HG03342 (cell line): ENCODE measurements around the gene ENTHD1.

Experiments used
- ATAC-seq: cut with Tn5 transposase; IDR thresholded peaks from one replicate; pipeline ENCODE4 v1.9.1; 2021; ENCODE audit warnings: mild to moderate bottlenecking, moderate library complexity; ENCODE audit not compliant: unreplicated experiment

Gene ENTHD1

GRCh38 chr22:39800790-39801520 lies 92.6 kb downstream of the ENTHD1 start:
- no peak for ATAC-seq

GRCh38 chr22:39797528-39798147 lies 95.9 kb downstream of the ENTHD1 start:
- ATAC-seq: no peak

GRCh38 chr22:39789788-39790187 lies 103.8 kb downstream of the ENTHD1 start:
- ATAC-seq: no peak

DNA sequence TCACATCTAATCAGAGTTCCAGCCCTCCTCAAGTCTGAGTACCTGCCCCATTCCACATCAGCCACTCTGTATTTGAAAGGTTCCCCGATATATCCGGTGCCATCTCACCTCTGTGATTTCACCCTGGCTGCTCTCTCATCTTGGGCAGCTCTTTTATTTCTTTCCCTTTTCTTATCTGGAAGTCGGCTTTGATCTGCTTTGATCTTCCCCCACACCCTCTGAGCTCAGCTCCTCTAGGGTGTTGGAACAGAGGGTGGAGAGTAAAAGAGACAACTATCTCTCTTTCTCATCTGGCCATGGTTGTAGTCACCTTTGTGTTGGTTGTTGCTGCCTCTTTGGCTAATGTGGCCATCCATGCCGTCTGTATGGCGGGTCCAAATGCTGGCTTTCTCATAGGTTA lies 108.3 kb downstream of the ENTHD1 start:
- ATAC-seq: no peak

DNA sequence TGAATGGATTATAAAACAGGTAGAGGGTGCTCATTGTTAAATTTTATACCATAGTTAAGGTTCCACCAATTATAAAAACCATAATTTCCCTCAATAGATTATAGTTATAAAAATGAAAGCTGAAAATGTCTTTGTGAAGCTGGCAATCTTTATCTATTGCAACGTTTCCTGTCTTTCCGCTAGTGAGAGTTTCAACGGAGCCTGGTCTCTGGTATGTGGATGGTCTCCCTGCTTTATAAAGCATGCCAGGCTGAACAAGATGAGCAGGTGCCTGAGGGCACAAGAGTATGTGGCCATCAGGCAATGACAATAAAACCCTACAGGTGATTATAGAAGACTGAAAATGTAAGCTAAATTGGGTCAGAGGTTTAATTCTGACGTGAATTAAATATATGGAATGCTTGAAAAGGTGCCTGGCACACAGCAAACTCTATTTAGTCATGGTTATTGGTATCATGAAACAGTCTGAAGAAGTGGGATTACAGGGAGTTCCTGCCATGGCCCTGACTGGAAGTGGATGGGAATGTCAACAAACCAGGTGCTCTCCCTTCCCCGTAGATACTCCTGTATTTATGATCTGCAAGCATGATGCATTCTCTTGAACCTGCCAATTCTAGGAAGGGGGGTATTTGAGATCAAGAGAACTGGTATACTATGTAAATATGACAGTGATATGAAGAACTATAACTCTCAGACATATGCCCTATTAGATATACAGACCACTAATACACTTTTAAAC lies 115.7 kb downstream of the ENTHD1 start:
- ATAC-seq: no peak

DNA sequence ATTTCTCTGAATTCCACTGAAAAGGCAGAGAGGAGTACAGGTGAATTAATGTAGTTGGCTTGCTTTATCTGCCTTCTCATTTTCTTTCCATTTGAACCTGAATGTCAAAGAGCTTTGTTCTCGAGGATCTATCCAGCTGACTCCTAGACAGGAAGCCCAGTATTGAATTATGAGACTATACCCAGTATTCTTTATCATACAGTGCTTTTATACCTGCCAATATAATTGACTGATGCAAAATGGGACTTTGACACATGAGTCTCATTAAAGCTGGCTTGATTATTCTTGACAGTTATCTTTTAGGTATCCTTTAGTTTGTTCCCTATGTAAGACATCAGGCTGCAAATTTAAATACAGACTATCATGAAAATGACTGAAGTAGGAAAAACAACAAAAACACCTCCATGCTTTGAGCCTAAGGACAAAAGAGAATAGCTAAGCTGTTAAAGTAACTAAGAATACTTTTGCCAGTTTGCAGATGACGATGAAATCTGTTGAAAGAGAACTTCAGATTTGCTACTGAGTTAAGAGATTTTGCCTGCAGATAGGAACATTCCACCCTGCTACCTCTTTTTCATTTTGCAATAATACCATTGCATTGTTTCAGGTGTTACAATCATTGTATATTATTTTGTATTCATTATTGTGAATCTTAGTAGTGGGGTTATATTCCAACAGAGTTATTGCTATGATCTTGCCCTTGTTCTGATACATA lies 117.1 kb downstream of the ENTHD1 start:
- ATAC-seq: no peak

DNA sequence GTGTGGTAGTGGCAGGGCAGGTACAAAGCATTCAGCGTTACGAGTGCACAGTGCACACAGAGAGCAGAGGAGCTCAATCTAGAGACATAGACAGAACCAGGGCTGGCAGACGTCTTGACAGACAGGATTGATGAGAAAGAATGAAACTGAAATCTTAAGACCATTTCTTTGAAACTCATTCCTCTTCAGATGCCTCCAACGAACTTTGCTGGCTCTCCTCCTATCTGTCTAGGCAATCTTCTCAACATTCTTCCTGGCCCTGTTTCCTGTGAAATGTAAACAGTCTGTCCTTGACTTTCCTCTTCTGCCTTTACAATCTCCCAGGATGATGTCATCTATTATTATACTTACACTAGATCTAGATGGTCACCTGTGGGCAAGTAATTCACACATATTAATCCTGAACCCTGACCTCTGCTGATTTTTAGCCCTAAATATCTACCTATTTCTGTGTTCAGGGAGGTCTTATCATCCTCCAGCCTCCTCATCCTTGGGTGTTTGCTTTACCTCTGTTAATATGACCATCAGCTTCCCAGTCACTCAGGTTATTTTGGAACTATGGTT lies 119.5 kb downstream of the ENTHD1 start:
- peak; percentile 49 for ATAC-seq

DNA sequence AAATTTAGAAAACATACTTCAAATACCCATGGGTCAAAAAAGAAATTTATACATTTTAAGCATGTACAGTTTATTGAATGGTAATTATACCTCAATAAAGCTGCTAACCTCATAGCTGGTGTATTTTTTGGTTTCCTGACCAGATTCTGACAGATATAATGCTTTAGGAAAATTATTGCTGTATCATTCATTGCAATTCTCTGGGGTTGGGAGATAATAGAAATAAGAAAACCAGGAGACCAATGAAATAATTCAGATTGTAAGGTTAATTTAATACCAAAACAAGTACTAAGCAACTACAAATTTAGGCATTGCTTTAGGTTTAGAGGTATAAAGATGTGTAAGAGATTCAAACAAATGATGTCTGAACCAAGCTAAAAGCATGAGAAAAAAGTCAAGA lies 120.1 kb downstream of the ENTHD1 start:
- no peak for ATAC-seq

GRCh38 chr22:39771486-39771885 lies 122.1 kb downstream of the ENTHD1 start:
- ATAC-seq: no peak

DNA sequence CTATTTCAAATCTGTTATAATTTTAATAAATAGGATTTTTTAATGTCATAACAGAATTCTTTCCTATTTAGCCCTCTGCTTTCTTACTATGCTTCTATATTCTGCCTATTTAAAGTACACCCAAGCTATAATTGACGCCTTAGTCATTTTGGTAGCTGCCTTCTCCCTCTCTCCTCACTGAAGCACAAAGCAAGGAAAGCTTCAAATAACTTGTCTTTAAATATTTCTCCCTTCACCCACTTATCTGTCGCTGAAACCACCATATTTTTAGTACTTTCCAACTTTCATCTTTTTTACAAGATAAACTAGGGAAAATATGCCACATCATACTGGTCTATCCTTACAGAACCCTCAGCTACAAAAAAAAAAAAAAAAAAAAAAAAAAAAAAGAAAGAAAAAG lies 127.9 kb downstream of the ENTHD1 start:
- ATAC-seq: no peak

DNA sequence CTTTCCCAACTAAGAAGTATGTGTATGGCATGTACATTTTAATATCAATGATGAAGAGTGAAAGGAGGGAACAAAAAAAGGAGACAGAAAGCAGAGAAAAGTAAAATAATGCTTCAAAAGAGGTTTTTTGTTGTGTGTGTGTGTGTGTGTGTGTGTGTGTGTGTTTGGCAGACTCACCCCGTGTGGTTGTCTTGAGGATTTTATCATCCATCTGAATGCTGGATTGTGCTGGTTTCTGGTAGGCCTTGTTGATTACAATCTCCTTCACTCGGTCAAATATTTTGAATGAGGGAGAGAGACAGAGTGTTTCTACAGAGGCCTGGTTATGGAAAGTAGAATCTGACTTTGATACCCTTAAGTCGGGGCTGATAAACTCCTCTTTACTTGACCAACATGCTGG lies 128.5 kb downstream of the ENTHD1 start:
- no peak for ATAC-seq

GRCh38 chr22:39763276-39763675 lies 130.3 kb downstream of the ENTHD1 start:
- no peak for ATAC-seq

DNA sequence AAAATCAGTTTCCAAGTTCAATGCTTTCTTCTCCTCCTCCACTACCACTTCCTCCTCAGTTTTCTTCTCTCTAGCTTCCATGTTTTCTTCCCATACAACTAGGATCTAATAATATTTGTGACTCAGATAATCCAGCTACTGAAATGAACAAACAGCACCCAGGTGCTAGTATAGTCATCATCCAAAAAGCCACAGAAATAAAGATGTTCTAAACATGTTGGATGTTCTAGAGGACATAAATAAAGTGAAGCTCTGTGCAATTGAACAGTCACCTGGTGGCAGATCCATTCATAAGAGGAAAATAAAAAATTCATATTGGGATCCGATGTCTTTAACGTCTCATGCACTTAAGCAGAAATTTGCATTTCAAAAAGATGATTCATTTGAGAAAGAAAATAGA lies 142.8 kb downstream of the ENTHD1 start:
- ATAC-seq: no peak

DNA sequence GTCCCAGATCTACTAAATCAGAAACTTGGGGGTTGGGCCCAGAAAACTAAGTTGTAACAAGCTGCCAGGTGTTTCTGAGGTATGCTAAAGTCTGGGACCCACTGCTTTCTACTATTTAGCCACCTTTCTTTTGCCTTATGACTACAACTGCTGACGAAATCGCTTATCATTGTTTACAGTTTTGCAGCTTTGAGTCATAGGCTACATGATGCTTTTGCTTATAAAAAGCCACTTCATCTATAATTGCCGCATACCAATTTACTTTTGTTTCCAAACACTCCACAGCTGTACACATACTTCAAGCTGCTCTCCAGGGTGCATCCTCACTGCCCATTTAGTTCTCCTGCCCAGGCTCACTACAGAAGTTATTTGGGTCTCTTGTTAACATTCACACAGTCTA lies 144.7 kb downstream of the ENTHD1 start:
- ATAC-seq: no peak

DNA sequence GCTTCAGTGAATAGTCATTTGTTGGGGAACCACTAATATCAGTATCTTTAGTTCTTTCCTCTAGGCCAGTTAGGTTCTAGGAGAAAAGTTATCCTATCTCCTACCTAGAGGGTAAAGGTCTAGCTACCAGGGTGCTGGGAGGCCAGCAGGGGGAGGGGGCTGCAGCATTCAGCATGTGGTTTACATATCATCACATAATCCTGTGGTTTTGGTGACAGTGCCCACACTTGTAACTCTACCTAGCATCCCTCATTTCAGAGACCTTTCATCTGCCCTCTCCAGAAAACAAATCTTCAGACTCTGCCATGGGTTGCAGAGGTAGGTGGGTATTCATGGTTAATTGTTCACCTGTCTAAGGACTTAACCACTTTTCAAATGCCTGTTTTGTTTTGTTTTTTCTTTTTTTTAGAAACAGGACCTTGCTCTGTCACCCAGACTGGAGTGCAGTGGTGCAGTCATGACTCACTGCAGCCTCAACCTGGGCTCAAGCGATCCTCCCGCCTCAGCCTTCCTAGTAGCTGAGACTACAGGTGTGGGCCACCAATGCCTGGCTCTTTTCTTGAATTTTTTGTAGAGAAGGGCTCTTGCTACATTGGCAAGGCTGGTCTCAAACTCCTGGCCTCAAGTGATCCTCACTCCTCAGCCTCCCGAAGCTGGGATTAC lies 146.8 kb downstream of the ENTHD1 start:
- ATAC-seq: no peak

DNA sequence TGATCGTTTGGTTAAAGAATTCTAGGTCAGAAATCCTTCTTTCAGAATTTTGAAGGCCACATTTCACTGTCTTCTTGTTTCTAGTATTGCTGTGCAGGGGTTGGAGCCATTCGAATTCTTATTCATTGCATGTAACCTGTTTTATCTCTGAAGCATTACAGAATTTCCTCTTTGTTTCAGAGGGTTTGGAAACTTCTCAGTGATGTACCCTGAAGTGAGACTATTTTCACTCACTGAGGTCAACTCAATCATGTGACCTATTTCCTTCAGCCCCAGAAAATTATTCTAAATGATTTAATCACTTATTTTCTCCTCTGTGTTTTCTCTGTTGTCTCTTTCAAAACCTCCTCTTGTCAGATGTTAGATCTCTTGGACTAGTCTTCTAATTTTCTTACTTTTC lies 147.8 kb downstream of the ENTHD1 start:
- ATAC-seq: no peak

DNA sequence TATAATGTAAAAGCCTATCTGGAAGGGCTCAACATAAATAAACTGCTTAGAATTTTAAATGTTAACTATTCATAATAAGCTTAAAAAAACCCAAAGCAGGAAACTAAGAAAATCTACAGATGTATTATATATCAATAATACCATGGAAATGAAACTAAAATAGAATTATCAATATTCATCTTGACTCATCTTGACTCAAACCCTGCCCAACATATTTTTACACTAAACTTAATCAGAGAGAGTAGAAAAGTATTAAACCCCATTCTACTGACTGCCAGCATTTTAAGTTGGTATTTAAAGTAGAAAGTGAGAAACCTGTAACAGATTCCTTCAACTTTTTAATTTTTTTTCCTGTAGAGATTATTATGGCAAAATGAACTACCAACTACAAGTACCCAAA lies 149.2 kb downstream of the ENTHD1 start:
- no peak for ATAC-seq

- no peak for ATAC-seq
Measured at GRCh38 chr22:39743935-39744334, 149.6 kb downstream of the ENTHD1 start.

- ATAC-seq: no peak
Measured at GRCh38 chr22:39739338-39740027, 154.1 kb downstream of the ENTHD1 start.

DNA sequence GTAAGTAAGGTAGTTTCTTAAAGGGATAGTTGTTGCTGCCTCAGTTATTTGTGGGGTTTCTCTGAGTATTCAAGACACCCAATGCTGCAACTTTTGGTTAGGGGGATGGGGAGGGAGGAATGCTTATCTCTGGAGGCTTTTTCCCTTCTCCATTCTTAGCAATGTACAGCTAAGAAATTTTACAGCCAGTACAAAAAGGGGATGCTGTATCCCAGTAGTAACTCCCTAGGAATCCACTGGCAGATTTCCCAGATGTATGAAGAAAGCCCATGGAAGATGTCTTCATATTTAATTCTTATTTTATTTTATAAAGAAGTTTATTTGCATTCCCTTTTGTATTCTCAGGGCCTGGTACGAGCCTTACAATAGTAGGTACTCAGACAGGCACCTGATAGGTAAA lies 154.8 kb downstream of the ENTHD1 start:
- ATAC-seq: no peak
